Measurements from ENCODE around the gene ABHD5. TPM values are rescaled to one million over a fixed set of nuclear protein-coding genes. Genes with fewer than 3 reads are reported as not detected.

ABHD5 gene
- total and polyA plus RNA-seq, 2 of the 8 experiments (the other 6 are each of a cell fraction or from before 2014, with no cell fraction given): 10.5 to 16.4 TPM

DNA sequence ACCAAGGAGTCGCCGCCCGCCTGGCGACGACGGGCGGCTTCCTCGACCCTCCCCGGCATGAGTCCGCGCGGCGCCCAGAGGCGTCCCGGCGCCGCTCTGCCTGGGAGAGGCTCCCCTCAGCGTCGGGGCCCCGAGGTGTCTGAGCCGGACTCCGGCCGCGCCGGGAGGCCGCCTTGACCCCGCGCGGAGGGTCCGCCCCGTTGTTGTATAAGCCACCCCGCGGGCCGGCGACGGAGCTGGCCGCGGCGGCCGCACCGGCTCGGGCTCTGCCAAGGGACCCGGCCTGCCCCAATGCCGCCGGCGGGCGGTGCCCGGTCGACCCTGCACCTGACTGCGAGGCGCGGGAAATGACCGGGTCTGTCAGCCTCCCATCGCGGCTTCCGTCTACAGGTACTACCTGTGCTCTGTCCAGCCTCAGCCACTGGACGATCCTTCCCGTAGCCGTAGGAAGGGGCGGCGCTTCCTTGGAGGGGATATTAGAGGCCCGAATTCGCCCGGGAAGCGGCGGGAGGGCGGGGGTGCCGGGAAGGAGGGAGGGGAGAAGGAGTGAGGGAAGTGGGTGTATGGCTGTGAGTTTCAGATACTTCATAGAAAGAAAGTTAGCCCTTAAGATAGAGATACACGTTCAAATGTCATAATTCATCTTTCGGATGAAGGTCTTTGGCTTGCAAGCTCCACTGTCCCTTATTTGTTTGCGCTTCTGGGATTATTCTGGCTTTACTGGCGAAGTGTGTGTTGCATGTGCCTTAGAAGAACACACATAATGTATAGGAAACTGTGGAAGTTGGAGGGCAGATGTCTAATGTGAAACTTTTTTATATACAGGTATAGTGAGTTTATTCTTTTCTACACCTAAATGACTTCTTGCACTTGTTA, 620 bp downstream of the ABHD5 start (continued):
- no peak for TF ChIP-seq GABPA (IDR thresholded peaks at IDR 0.05; ENCODE audit: borderline replicate concordance, insufficient read depth, low read length)
- no peak for TF ChIP-seq CHD2 (IDR thresholded peaks at IDR 0.05; ENCODE audit: low read length)
- TF ChIP-seq CEBPB (IDR thresholded peaks at IDR 0.05; ENCODE audit: low read depth, low read length): no peak
- no peak for TF ChIP-seq ZNF274 (IDR thresholded peaks at IDR 0.05; ENCODE audit: borderline replicate concordance, extremely low read depth, low read length)
- TF ChIP-seq TCF12 (IDR thresholded peaks at IDR 0.05; ENCODE audit: low read depth, low read length): no peak
- 0 out of 4 replicates have a peak, but pooled peaks of 1 of the 2 experiments have one; percentile 62 for TF ChIP-seq SIN3A (conservative IDR thresholded peaks at IDR 0.05 in 1 of 2, IDR thresholded peaks at IDR 0.05 in 1 of 2; ENCODE audit: low read depth in 1 of 2, low read length in 2 of 2)
- TF ChIP-seq BRCA1 (IDR thresholded peaks at IDR 0.05; ENCODE audit: low read depth, low read length): no peak
- no peak for TF ChIP-seq POU5F1 (IDR thresholded peaks at IDR 0.05; ENCODE audit: low read depth, low read length)
- no peak for TF ChIP-seq BCL11A (IDR thresholded peaks at IDR 0.05; ENCODE audit: low read depth in 2 of 2, low read length in 2 of 2)
- TF ChIP-seq EZH2 (IDR thresholded peaks at IDR 0.05; ENCODE audit: low read depth, low read length, severe bottlenecking): no peak
- TF ChIP-seq GTF2F1 (IDR thresholded peaks at IDR 0.05; ENCODE audit: borderline replicate concordance, low read depth, low read length): no peak
